Neuronal stem cell (in vitro differentiated cells): ENCODE data around the gene BAIAP2.
A peak's percentile ranks its signal among the peaks of the same experiment; 100 is the strongest.

Experiments
- DNase-seq: peaks from one replicate; pipeline ENCODE4 v3.0.0-alpha.2; 2013; ENCODE audit warnings: low spot score
- H2AFZ ChIP-seq: one replicate; pipeline ENCODE4 v1.6.1; 2013; ENCODE audit warnings: mild to moderate bottlenecking, low read length, inconsistent platforms
- H2AK5ac ChIP-seq: 2 replicates; pipeline ENCODE4 v1.6.1; 2013; ENCODE audit warnings: low read depth, mild to moderate bottlenecking, inconsistent platforms, low read length, moderate library complexity, mixed read lengths
- H2BK120ac ChIP-seq: 2 replicates; pipeline ENCODE4 v1.6.1; 2013; ENCODE audit warnings: low read depth, mild to moderate bottlenecking, inconsistent platforms, low read length, moderate library complexity, mixed read lengths
- H2BK12ac ChIP-seq: one replicate; pipeline ENCODE4 v1.6.1; 2013; ENCODE audit warnings: low read length, inconsistent platforms
- H2BK15ac ChIP-seq: 2 replicates; pipeline ENCODE4 v1.6.1; 2013; ENCODE audit warnings: mild to moderate bottlenecking, low read length, inconsistent platforms, mixed read lengths
- H2BK5ac ChIP-seq: one replicate; pipeline ENCODE4 v1.6.1; 2013; ENCODE audit warnings: inconsistent platforms, mild to moderate bottlenecking, low read length, moderate library complexity
- H3K14ac ChIP-seq: one replicate; pipeline ENCODE4 v1.6.1; 2013; ENCODE audit warnings: low read length, inconsistent platforms
- H3K18ac ChIP-seq: 2 replicates; pipeline ENCODE4 v1.6.1; 2013; ENCODE audit warnings: low read length, inconsistent platforms
- H3K23ac ChIP-seq: 2 replicates; pipeline ENCODE4 v1.6.1; 2013; ENCODE audit warnings: low read depth, mild to moderate bottlenecking, mixed read lengths, low read length, inconsistent platforms; ENCODE audit not compliant: poor library complexity
- H3K27ac ChIP-seq: replicated peaks from 3 replicates; pipeline ENCODE4 v1.5.1; 2013; ENCODE audit warnings: low read length, inconsistent platforms
- H3K27me3 ChIP-seq, 3 experiments: 2 replicates each; pipeline ENCODE4 v1.6.1; 2013; ENCODE audit warnings: low read length in 3 of 3, mild to moderate bottlenecking in 2 of 3, inconsistent platforms in 1 of 3, low read depth in 1 of 3, mixed read lengths in 1 of 3, moderate library complexity in 1 of 3; ENCODE audit not compliant: control insufficient read depth in 3 of 3, insufficient read depth in 3 of 3
- H3K36me3 ChIP-seq, 2 donors: replicated peaks in 1 of 2; 2 replicates each; pipeline ENCODE4 v1.6.1; 2013; ENCODE audit warnings: low read length in 2 of 2; ENCODE audit not compliant: control insufficient read depth in 2 of 2, insufficient read depth in 2 of 2
- H3K4ac ChIP-seq: 2 replicates; pipeline ENCODE4 v1.6.1; 2013; ENCODE audit warnings: inconsistent platforms, mild to moderate bottlenecking, low read length, moderate library complexity
- H3K4me1 ChIP-seq, 2 donors: 1 replicate in 1 of 2; 2 replicates in 1 of 2; pipeline ENCODE4 v1.6.1; 2013; ENCODE audit warnings: low read length in 2 of 2, low read depth in 1 of 2; ENCODE audit not compliant: control insufficient read depth in 2 of 2, insufficient read depth in 1 of 2
- H3K4me2 ChIP-seq: one replicate; pipeline ENCODE4 v1.6.1; 2013; ENCODE audit warnings: mild to moderate bottlenecking, low read length, inconsistent platforms; ENCODE audit not compliant: insufficient read depth, poor library complexity, severe bottlenecking
- H3K4me3 ChIP-seq, 2 donors: 2 replicates each; pipeline ENCODE4 v1.5.1; 2013; ENCODE audit warnings: low read length in 2 of 2, mild to moderate bottlenecking in 2 of 2, inconsistent platforms in 1 of 2, moderate library complexity in 1 of 2
- H3K79me1 ChIP-seq: one replicate; pipeline ENCODE4 v1.6.1; 2013; ENCODE audit warnings: low read depth, mild to moderate bottlenecking, inconsistent platforms, low read length, moderate library complexity
- H3K9ac ChIP-seq: one replicate; pipeline ENCODE4 v1.6.1; 2013; ENCODE audit warnings: mild to moderate bottlenecking, low read depth, low read length, inconsistent platforms; ENCODE audit not compliant: poor library complexity
- H3K9me3 ChIP-seq, 2 donors: replicated peaks in 1 of 2; 2 replicates each; pipeline versions ENCODE3 to v1.6.1; 2013; ENCODE audit warnings: low read length in 2 of 2, mild to moderate bottlenecking in 2 of 2, inconsistent platforms in 1 of 2, low read depth in 1 of 2, mixed read lengths in 1 of 2, moderate library complexity in 1 of 2; ENCODE audit not compliant: control insufficient read depth in 2 of 2, insufficient read depth in 1 of 2
- H4K8ac ChIP-seq: one replicate; pipeline ENCODE4 v1.6.1; 2013; ENCODE audit warnings: low read depth, mild to moderate bottlenecking, inconsistent platforms, low read length, moderate library complexity
- H4K91ac ChIP-seq: one replicate; pipeline ENCODE4 v1.6.1; 2013; ENCODE audit warnings: low read length, low read depth, mild to moderate bottlenecking, inconsistent platforms; ENCODE audit not compliant: poor library complexity
- WGBS, 2 donors: extraction: QIAGEN DNeasy Blood & Tissue Kit; methylation state at CpG; one replicate each; pipeline ENCODE4 v1.1.7; 2013; ENCODE audit warnings: missing lambda C conversion rate in 2 of 2, mixed read lengths in 1 of 2; ENCODE audit not compliant: insufficient read length in 2 of 2, insufficient replicate concordance in 1 of 2; ENCODE audit errors: extremely low coverage in 2 of 2; 5-methylcytosine and 5-hydroxymethylcytosine counted together

The BAIAP2 gene

GRCh38 chr17:81073967-81074839 lies 39.3 kb downstream of the BAIAP2 start:
- no peak overlapping the region for H2AFZ ChIP-seq
- WGBS, 2 donors, result no CpG with 5 or more reads among the region's 42 CpGs
- no peak for DNase-seq

GRCh38 chr17:81074875-81075274 lies 39.9 kb downstream of the BAIAP2 start:
- no peak overlapping the region for H3K4me3 ChIP-seq
- no peak overlapping the region for H2AFZ ChIP-seq
- peaks cover 15 to 29% of the 10 kb centered on the region in 2 donors for H3K36me3 ChIP-seq
- H3K79me1 ChIP-seq, result peaks cover 3% of the 10 kb centered on the region
- DNase-seq, result no peak
- H3K27me3 ChIP-seq, result no peaks in the 10 kb centered on the region
- no CpG with 5 or more reads among the region's 8 CpGs for WGBS, 2 donors
- H2BK15ac ChIP-seq, result no peak overlapping the region
- no peak overlapping the region for H2BK5ac ChIP-seq
- H3K4ac ChIP-seq, result no peak overlapping the region
- H3K23ac ChIP-seq, result peak overlapping the region; percentile 67
- no peak overlapping the region for H3K4me2 ChIP-seq
- peaks cover 0 to 2% of the 10 kb centered on the region in 2 donors for H3K9me3 ChIP-seq
- no peak overlapping the region for H2BK12ac ChIP-seq
- H3K27ac ChIP-seq, result no peak overlapping the region
- H3K4me1 ChIP-seq, result peaks cover 14 to 17% of the 10 kb centered on the region in 2 donors
- no peak overlapping the region for H3K14ac ChIP-seq
- H4K91ac ChIP-seq, result no peak overlapping the region
- H3K18ac ChIP-seq, result no peak overlapping the region
- no peak overlapping the region for H2AK5ac ChIP-seq
- H3K9ac ChIP-seq, result peak overlapping the region; percentile 37
- H2BK120ac ChIP-seq, result no peak overlapping the region
- H4K8ac ChIP-seq, result peak overlapping the region; percentile 33

More at GRCh38 chr17:81073967-81074839, 39.3 kb downstream of the BAIAP2 start:
- Histone ChIP-seq H3K27me3 (no peaks in the 10 kb centered on the region), H2AK5ac (no peak overlapping the region), H3K14ac (peak overlapping the region; percentile 97), H4K8ac (peak overlapping the region; percentile 33), H3K4me1 (peaks cover 14 to 16% of the 10 kb centered on the region in 2 donors), H2BK12ac (no peak overlapping the region), H3K9ac (peak overlapping the region; percentile 37), H3K36me3 (peaks cover 12 to 32% of the 10 kb centered on the region in 2 donors), H2BK15ac (no peak overlapping the region), H4K91ac (no peak overlapping the region), H3K79me1 (no peaks in the 10 kb centered on the region), H2BK120ac (no peak overlapping the region), H3K4me3 (peak overlapping the region in 1 of 2 donors; percentile 31), H2BK5ac (no peak overlapping the region), H3K4me2 (no peak overlapping the region), H3K9me3 (peaks cover 0 to 2% of the 10 kb centered on the region in 2 donors), H3K27ac (no peak overlapping the region), H3K4ac (no peak overlapping the region), H3K18ac (no peak overlapping the region), H3K23ac (peak overlapping the region; percentile 67)

GRCh38 chr17:81075307-81075706 lies 40.4 kb downstream of the BAIAP2 start:
- Histone ChIP-seq H2AFZ (no peak overlapping the region), H3K4ac (peak overlapping the region; percentile 23), H2BK12ac (no peak overlapping the region), H3K4me3 (no peak overlapping the region), H4K8ac (no peak overlapping the region), H2BK5ac (no peak overlapping the region), H2AK5ac (peak overlapping the region; percentile 47), H3K9ac (no peak overlapping the region), H2BK15ac (no peak overlapping the region), H3K27me3 (no peaks in the 10 kb centered on the region), H3K27ac (no peak overlapping the region), H3K9me3 (peaks cover 0 to 2% of the 10 kb centered on the region in 2 donors), H3K14ac (peak overlapping the region; percentile 21), H3K23ac (peak overlapping the region; percentile 73), H4K91ac (no peak overlapping the region), H3K4me2 (no peak overlapping the region), H3K79me1 (peaks cover 3% of the 10 kb centered on the region), H3K18ac (peak overlapping the region; percentile 38), H3K4me1 (peaks cover 11 to 18% of the 10 kb centered on the region in 2 donors), H2BK120ac (no peak overlapping the region), H3K36me3 (peaks cover 15 to 27% of the 10 kb centered on the region in 2 donors)
- WGBS, 2 donors, result no CpG with 5 or more reads among the region's 17 CpGs
- no peak for DNase-seq

GRCh38 chr17:81076141-81076679 lies 41.3 kb downstream of the BAIAP2 start:
- H3K4me2 ChIP-seq, result no peak overlapping the region
- no peak overlapping the region for H2AFZ ChIP-seq
- peaks cover 15 to 23% of the 10 kb centered on the region in 2 donors for H3K36me3 ChIP-seq
- H3K18ac ChIP-seq, result no peak overlapping the region
- no peak overlapping the region for H2BK5ac ChIP-seq
- H2BK12ac ChIP-seq, result no peak overlapping the region
- H2AK5ac ChIP-seq, result no peak overlapping the region
- no peak overlapping the region for H3K27ac ChIP-seq
- H3K9me3 ChIP-seq, result peaks cover 0 to 2% of the 10 kb centered on the region in 2 donors
- H3K27me3 ChIP-seq, result no peaks in the 10 kb centered on the region
- H3K79me1 ChIP-seq, result peaks cover 4% of the 10 kb centered on the region
- no peak overlapping the region for H3K9ac ChIP-seq
- no peak overlapping the region for H3K4me3 ChIP-seq
- H3K4me1 ChIP-seq, result peaks cover 5 to 14% of the 10 kb centered on the region in 2 donors
- WGBS, 2 donors, result no CpG with 5 or more reads among the region's 14 CpGs
- no peak overlapping the region for H4K8ac ChIP-seq
- H3K4ac ChIP-seq, result no peak overlapping the region
- no peak overlapping the region for H2BK120ac ChIP-seq
- H3K14ac ChIP-seq, result no peak overlapping the region
- H3K23ac ChIP-seq, result no peak overlapping the region
- no peak for DNase-seq
- no peak overlapping the region for H4K91ac ChIP-seq
- H2BK15ac ChIP-seq, result no peak overlapping the region
